K562 (cell line): Measurements from ENCODE around the gene ARHGAP26. TPM values are rescaled to one million over a fixed set of nuclear protein-coding genes. Genes with fewer than 3 reads are reported as not detected.

Experiments used
- ATAC-seq: fragments of 200-7000 bp; cut with Tn5 transposase; 3 replicates; pipeline ENCODE4 v1.9.1; 2020; ENCODE audit warnings: moderate library complexity
- BruUV-seq: library from RNA; stranded (reverse); fragments of 400-500 nt; replicated peaks from 2 replicates; lab custom pipeline; 2021; lab: Mats Ljungman, UMichigan
- CTCF ChIA-PET: fragments of 300-600 bp; formaldehyde crosslinking; extraction: SDS; loops from one replicate; lab custom pipeline; 2021; ENCODE audit warnings: low intra/inter-chr PET ratio; lab: Yijun Ruan, JAX
- POLR2A ChIA-PET: fragments of 300-600, 350-650 bp; sonication (Branson Sonifier 250); formaldehyde crosslinking; extraction: SDS; loops from one replicate; lab custom pipeline; 2021; ENCODE audit warnings: antibody characterized with exemption, inconsistent platforms; lab: Yijun Ruan, JAX
- DNase-seq, 4 experiments: peaks; one replicate each; pipeline versions ENCODE4 v3.0.0 to v3.0.0-alpha.2; 2011 to 2018; ENCODE audit warnings: low spot score in 3 of 4, mixed read lengths in 3 of 4; ENCODE audit errors: extremely low read depth in 1 of 4
- FAIRE-seq: peaks from 2 replicates; lab custom pipeline; 2011; peaks lifted over from hg19 to GRCh38; lab: Jason Lieb, UNC
- H2AFZ ChIP-seq: 2 replicates; pipeline ENCODE4 v1.6.0; 2011; ENCODE audit warnings: low read depth, low read length, control low read depth, inconsistent platforms
- H3K27ac ChIP-seq: fragments of 200-600 bp; 3 replicates; pipeline ENCODE4 v1.8.0; 2011; ENCODE audit warnings: low read depth, mild to moderate bottlenecking, control low read depth, inconsistent platforms, low read length, moderate library complexity, mixed read lengths; ENCODE audit errors: extremely low read depth
- H3K27me3 ChIP-seq, 2 experiments: fragments of 300-600 bp in 1 of 2; 2 replicates in 1 of 2; 3 replicates in 1 of 2; pipeline versions ENCODE4 v1.6.0 to v1.8.0; 2011; ENCODE audit warnings: inconsistent platforms in 2 of 2, low read length in 2 of 2, mild to moderate bottlenecking in 1 of 2, mixed read lengths in 1 of 2, moderate library complexity in 1 of 2; ENCODE audit not compliant: control insufficient read depth in 2 of 2, insufficient read depth in 2 of 2
- H3K36me3 ChIP-seq: fragments of 300-600 bp; 3 replicates; pipeline ENCODE4 v1.8.0; 2011; ENCODE audit warnings: mild to moderate bottlenecking, low read length, inconsistent platforms; ENCODE audit not compliant: control insufficient read depth, insufficient read depth
- H3K4me1 ChIP-seq, 2 experiments: fragments of 200-600 bp in 1 of 2; replicated peaks in 1 of 2; 2 replicates in 1 of 2; 3 replicates in 1 of 2; pipeline versions ENCODE4 v1.5.1 to v1.8.0; 2011; ENCODE audit warnings: inconsistent platforms in 2 of 2, low read length in 2 of 2, mild to moderate bottlenecking in 1 of 2, mixed read lengths in 1 of 2, moderate library complexity in 1 of 2; ENCODE audit not compliant: control insufficient read depth in 2 of 2, insufficient read depth in 2 of 2
- H3K4me2 ChIP-seq: 2 replicates; pipeline ENCODE4 v1.6.1; 2011; ENCODE audit warnings: low read length, control low read depth, inconsistent platforms, mixed read lengths; ENCODE audit not compliant: insufficient read depth
- H3K4me3 ChIP-seq: fragments of 200-600 bp; sonication (generic), shearing (Covaris generic); 2 replicates; pipeline ENCODE4 v1.5.1; 2016; ENCODE audit warnings: control low read depth, inconsistent platforms
- H3K79me2 ChIP-seq: fragments of 200-600 bp; 3 replicates; pipeline ENCODE4 v1.8.0; 2011; ENCODE audit warnings: low read length, inconsistent platforms; ENCODE audit not compliant: control insufficient read depth, insufficient read depth
- H3K9ac ChIP-seq, 2 experiments: 2 replicates each; pipeline versions ENCODE4 v1.6.0 to v1.6.1; 2011; ENCODE audit warnings: low read depth in 2 of 2, low read length in 2 of 2, control low read depth in 1 of 2, inconsistent platforms in 1 of 2, mild to moderate bottlenecking in 1 of 2, mixed read lengths in 1 of 2; ENCODE audit not compliant: insufficient read depth in 1 of 2
- H3K9me1 ChIP-seq: one replicate; pipeline ENCODE4 v1.6.0; 2011; ENCODE audit warnings: inconsistent platforms, mild to moderate bottlenecking, low read length, moderate library complexity; ENCODE audit not compliant: control insufficient read depth, insufficient read depth
- H3K9me3 ChIP-seq: replicated peaks from 2 replicates; pipeline ENCODE4 v1.5.1; 2011; ENCODE audit warnings: low read depth, low read length, inconsistent platforms; ENCODE audit not compliant: control insufficient read depth, insufficient read depth
- H4K20me1 ChIP-seq: replicated peaks from 2 replicates; pipeline ENCODE4 v1.6.1; 2011; ENCODE audit warnings: low read length, inconsistent platforms, mixed read lengths; ENCODE audit not compliant: control insufficient read depth, insufficient read depth
- KAT7 ChIP-seq: sonication (generic); formaldehyde crosslinking; IDR thresholded peaks from 2 replicates; pipeline ENCODE4 v1.8.0; 2022; ENCODE audit warnings: missing genetic modification reagents, mild to moderate bottlenecking, borderline replicate concordance
- NCOA2 ChIP-seq, 2 experiments: fragments of 450-650 bp; IDR thresholded peaks; 2 replicates each; pipeline ENCODE4 v1.6.1; 2018; ENCODE audit warnings: mild to moderate bottlenecking in 2 of 2, moderate library complexity in 1 of 2; ENCODE audit not compliant: partially characterized antibody in 2 of 2
- WGBS: fragments of 100-300 bp; shearing (Covaris generic); methylation state at CpG from one replicate; pipeline ENCODE4 v1.1.6; 2016; ENCODE audit warnings: low coverage, mixed read lengths; ENCODE audit not compliant: insufficient coverage; ENCODE audit errors: missing lambda C conversion rate; 5-methylcytosine and 5-hydroxymethylcytosine counted together
- in situ Hi-C: fragments of 300-500 bp; cut with MboI; formaldehyde crosslinking; loops from 4 replicates; pipeline ENCODE4 v1.15.0; 2018; ENCODE audit warnings: inconsistent platforms, mixed read lengths
- intact Hi-C: fragments of 100-400 bp; cut with micrococcal nuclease; formaldehyde crosslinking; loops from 2 replicates; pipeline ENCODE4 v1.14.2; 2022
- polyA plus RNA-seq, 8 experiments: library from polyadenylated mRNA; depleted of rRNA in 4 of 8; stranded (reverse) in 5 of 8; unstranded in 3 of 8; fragments of >200 nt; fragmentation: Nextera tagmentation in 2 of 8; fragmentation: Illumina TruSeq in 1 of 8; extraction: Ambion mirVana in 2 of 8; extraction: Trizol in 1 of 8; gene quantifications; 2 replicates each; pipeline versions ENCODE4 v1.2.1 to v1.2.3, GENCODE V29; 2011 to 2014; ENCODE audit warnings: inconsistent platforms in 1 of 8, missing spikeins in 1 of 8
- total RNA-seq, 7 experiments: library from RNA; depleted of rRNA in 6 of 7; stranded (reverse); fragments of >200 nt in 6 of 7; fragmentation: Illumina TruSeq in 2 of 7; extraction: Trizol in 2 of 7; gene quantifications; 2 replicates each; pipeline versions ENCODE4 v1.2.1 to v1.2.3, GENCODE V29; 2011 to 2021; ENCODE audit warnings: low replicate concordance in 1 of 7
- TF ChIP-seq, protein P1 (sequence below), 2 experiments: fragments of 450-650 bp in 1 of 2; sonication (generic) in 1 of 2; formaldehyde crosslinking in 1 of 2; IDR thresholded peaks in 1 of 2; conservative IDR thresholded peaks in 1 of 2; 2 replicates each; pipeline versions ENCODE4 v1.6.1 to v1.8.1; 2016 to 2023; ENCODE audit warnings: mild to moderate bottlenecking in 2 of 2, moderate library complexity in 2 of 2, inconsistent platforms in 1 of 2, missing genetic modification reagents in 1 of 2
- TF ChIP-seq, protein P2 (sequence below), 3 experiments: fragments of 200-800 bp in 1 of 3; fragments of 250-450 bp in 1 of 3; fragments of 450-650 bp in 1 of 3; sonication (Bioruptor Pico) in 1 of 3; sonication (Bioruptor generic) in 1 of 3; formaldehyde crosslinking in 1 of 3; IDR thresholded peaks; 2 replicates each; pipeline versions ENCODE4 v1.6.1 to v1.8.0; 2016 to 2022; ENCODE audit warnings: mild to moderate bottlenecking in 2 of 3, missing genetic modification characterization in 2 of 3, missing compliant biosample characterization in 1 of 3, moderate library complexity in 1 of 3

ARHGAP26 gene
- total and polyA plus RNA-seq, 9 of the 15 experiments (the other 6 are each of a cell fraction or from before 2014, with no cell fraction given): 0.13 to 1.1 (median 0.55) TPM

DNA sequence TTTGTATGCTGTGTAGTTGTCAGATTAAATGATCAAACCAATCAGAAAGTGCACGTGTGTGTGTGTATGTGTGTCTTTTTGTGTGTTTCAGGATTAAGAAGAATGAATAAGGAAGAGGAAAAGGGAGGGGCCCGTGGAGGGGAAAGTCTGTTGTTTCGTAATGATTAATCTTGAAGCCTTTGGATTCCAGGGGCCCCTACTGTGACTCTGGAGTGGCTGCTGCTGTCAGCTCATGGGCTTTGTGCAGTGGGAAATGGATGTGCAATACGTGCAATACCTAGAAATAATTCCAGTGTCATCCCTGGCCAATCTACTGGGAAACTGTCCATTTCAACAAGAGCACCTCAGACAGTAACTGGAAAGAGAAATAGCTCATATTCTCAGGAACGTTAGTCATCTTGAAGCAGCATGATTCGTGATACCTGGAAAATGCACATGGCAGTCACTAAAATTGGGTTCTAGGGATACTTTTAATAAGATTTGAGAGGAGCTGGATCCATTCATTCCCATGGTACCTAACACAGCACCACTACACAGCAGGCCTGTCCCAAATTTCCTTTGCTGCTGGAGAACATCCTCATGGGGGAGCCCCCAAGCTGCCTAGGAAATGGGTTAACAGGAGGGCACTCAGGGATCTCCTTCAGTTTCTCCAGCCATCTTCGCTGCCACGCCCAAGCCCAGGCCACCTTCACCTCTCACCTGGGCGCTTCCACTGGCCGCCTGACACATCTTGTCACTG lies 447.1 kb downstream of the ARHGAP26 start:
- no peaks in the 10 kb centered on the region for H3K9me1 ChIP-seq
- no peak overlapping the region for H3K4me3 ChIP-seq
- no peaks in the 10 kb centered on the region for H3K9me3 ChIP-seq
- H3K36me3 ChIP-seq: no peaks in the 10 kb centered on the region
- ATAC-seq: peak; percentile 25
- POLR2A ChIA-PET: interaction anchor here (0.6 to 1.8 kb wide), 4 partner anchors 9 to 221 kb away, joined by 3 to 7 read pairs (median 4); no protein-coding TSS in a partner anchor
- intact Hi-C loops: loop anchor here (2.0 to 10.0 kb wide), 2 partner anchors 186 to 368 kb away; partner anchors contain the start of gene NR3C1
- no peaks in the 10 kb centered on the region for H4K20me1 ChIP-seq
- no peak overlapping the region for H3K4me2 ChIP-seq
- no peak for FAIRE-seq
- no peak overlapping the region for H3K9ac ChIP-seq
- peak in 2 of 4 experiments; percentile 29 to 34 for DNase-seq
- no peak overlapping the region for H3K27ac ChIP-seq
- no peaks in the 10 kb centered on the region for H3K79me2 ChIP-seq
- in situ Hi-C loops: no loop called here
- peaks cover 36 to 67% of the 10 kb centered on the region in 2 experiments for H3K4me1 ChIP-seq
- no peaks in the 10 kb centered on the region for H3K27me3 ChIP-seq
- peak overlapping the region; percentile 84 for H2AFZ ChIP-seq
- BruUV-seq: no TSS peak
- CTCF ChIA-PET: no interaction called here
- 45% methylated on average over 10 of the region's 10 CpGs for WGBS
- TF ChIP-seq, protein P1, sequence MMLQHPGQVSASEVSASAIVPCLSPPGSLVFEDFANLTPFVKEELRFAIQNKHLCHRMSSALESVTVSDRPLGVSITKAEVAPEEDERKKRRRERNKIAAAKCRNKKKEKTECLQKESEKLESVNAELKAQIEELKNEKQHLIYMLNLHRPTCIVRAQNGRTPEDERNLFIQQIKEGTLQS (IDR thresholded peaks at IDR 0.05): peak; percentile 34
- TF ChIP-seq, protein P1 (CRISPR knock-in tag; conservative IDR thresholded peaks at IDR 0.05): no peak
- TF ChIP-seq NCOA2 (IDR thresholded peaks at IDR 0.05; ENCODE audit: partially characterized antibody in 2 of 2) (no peak), KAT7 (CRISPR knock-in tag) (no peak)
- TF ChIP-seq, protein P2, sequence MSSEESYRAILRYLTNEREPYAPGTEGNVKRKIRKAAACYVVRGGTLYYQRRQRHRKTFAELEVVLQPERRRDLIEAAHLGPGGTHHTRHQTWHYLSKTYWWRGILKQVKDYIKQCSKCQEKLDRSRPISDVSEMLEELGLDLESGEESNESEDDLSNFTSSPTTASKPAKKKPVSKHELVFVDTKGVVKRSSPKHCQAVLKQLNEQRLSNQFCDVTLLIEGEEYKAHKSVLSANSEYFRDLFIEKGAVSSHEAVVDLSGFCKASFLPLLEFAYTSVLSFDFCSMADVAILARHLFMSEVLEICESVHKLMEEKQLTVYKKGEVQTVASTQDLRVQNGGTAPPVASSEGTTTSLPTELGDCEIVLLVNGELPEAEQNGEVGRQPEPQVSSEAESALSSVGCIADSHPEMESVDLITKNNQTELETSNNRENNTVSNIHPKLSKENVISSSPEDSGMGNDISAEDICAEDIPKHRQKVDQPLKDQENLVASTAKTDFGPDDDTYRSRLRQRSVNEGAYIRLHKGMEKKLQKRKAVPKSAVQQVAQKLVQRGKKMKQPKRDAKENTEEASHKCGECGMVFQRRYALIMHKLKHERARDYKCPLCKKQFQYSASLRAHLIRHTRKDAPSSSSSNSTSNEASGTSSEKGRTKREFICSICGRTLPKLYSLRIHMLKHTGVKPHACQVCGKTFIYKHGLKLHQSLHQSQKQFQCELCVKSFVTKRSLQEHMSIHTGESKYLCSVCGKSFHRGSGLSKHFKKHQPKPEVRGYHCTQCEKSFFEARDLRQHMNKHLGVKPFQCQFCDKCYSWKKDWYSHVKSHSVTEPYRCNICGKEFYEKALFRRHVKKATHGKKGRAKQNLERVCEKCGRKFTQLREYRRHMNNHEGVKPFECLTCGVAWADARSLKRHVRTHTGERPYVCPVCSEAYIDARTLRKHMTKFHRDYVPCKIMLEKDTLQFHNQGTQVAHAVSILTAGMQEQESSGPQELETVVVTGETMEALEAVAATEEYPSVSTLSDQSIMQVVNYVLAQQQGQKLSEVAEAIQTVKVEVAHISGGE (CRISPR knock-in tag; IDR thresholded peaks at IDR 0.05): no peak
